Stimulated activated naive CD8-positive, alpha-beta T cell treated with anti-CD3 and anti-CD28 coated beads, Interleukin-15, Interleukin-2, amounts not matched to agents 100 U/mL and 50 U/mL, for 24 hours (primary cell): Measurements from ENCODE around the gene MTA1.
A peak's percentile ranks its signal among the peaks of the same experiment; 100 is the strongest.

Experiments used
- ATAC-seq: fragments of 150-1000 bp; cut with Tn5 transposase; one replicate; pipeline ENCODE4 v1.10.0; 2021
- DNase-seq: peaks from one replicate; pipeline ENCODE4 v3.0.0; 2021

The MTA1 gene

GRCh38 chr14:105424861-105425260 lies 5.2 kb downstream of the MTA1 start:
- ATAC-seq, result no peak
- no peak for DNase-seq

GRCh38 chr14:105425823-105426247 lies 6.2 kb downstream of the MTA1 start:
- DNase-seq (no peak), ATAC-seq (no peak)

GRCh38 chr14:105426416-105427130 lies 6.9 kb downstream of the MTA1 start:
- ATAC-seq (no peak), DNase-seq (no peak)

GRCh38 chr14:105427412-105427811 lies 7.8 kb downstream of the MTA1 start:
- ATAC-seq (no peak), DNase-seq (no peak)

- ATAC-seq, result peak; percentile 26
- DNase-seq, result no peak
These were observed 8.4 kb downstream of the MTA1 start for GRCh38 chr14:105427936-105428485.

GRCh38 chr14:105430042-105430441 lies 10.4 kb downstream of the MTA1 start:
- no peak for DNase-seq
- ATAC-seq, result no peak

- DNase-seq (no peak), ATAC-seq (no peak)
These were observed 10.9 kb downstream of the MTA1 start for GRCh38 chr14:105430565-105430964.

GRCh38 chr14:105431256-105431655 lies 11.6 kb downstream of the MTA1 start:
- no peak for DNase-seq
- ATAC-seq, result no peak

- ATAC-seq, result no peak
These were observed 13.0 kb downstream of the MTA1 start for GRCh38 chr14:105432657-105433056.

GRCh38 chr14:105433161-105433605 lies 13.6 kb downstream of the MTA1 start:
- no peak for DNase-seq
- ATAC-seq, result peak; percentile 28

More at GRCh38 chr14:105432657-105433056, 13.0 kb downstream of the MTA1 start:
- DNase-seq, result no peak

- ATAC-seq (no peak), DNase-seq (no peak)
These were observed 16.8 kb downstream of the MTA1 start for GRCh38 chr14:105436402-105436801.

GRCh38 chr14:105436891-105437722 lies 17.5 kb downstream of the MTA1 start:
- DNase-seq (no peak), ATAC-seq (no peak)

- ATAC-seq (no peak), DNase-seq (no peak)
These were observed 18.3 kb downstream of the MTA1 start for GRCh38 chr14:105437723-105438500.

- ATAC-seq, result no peak
- no peak for DNase-seq
These were observed 19.6 kb downstream of the MTA1 start for GRCh38 chr14:105439179-105439578.

GRCh38 chr14:105439710-105440553 lies 20.3 kb downstream of the MTA1 start:
- ATAC-seq, result peak; percentile 10
- no peak for DNase-seq

- no peak for ATAC-seq
- no peak for DNase-seq
These were observed 20.9 kb downstream of the MTA1 start for GRCh38 chr14:105440554-105440900.

GRCh38 chr14:105440992-105441391 lies 21.4 kb downstream of the MTA1 start:
- no peak for ATAC-seq

GRCh38 chr14:105442125-105442524 lies 22.5 kb downstream of the MTA1 start:
- ATAC-seq, result no peak

More at GRCh38 chr14:105440992-105441391, 21.4 kb downstream of the MTA1 start:
- DNase-seq, result no peak

GRCh38 chr14:105442834-105443233 lies 23.2 kb downstream of the MTA1 start:
- ATAC-seq (no peak), DNase-seq (no peak)

More at GRCh38 chr14:105442125-105442524, 22.5 kb downstream of the MTA1 start:
- DNase-seq, result no peak

GRCh38 chr14:105444859-105445258 lies 25.2 kb downstream of the MTA1 start:
- no peak for DNase-seq
- no peak for ATAC-seq

- no peak for ATAC-seq
- DNase-seq, result no peak
These were observed 25.7 kb downstream of the MTA1 start for GRCh38 chr14:105445290-105445689.
